Measurements from ENCODE around the gene USH2A.

Gene USH2A

DNA sequence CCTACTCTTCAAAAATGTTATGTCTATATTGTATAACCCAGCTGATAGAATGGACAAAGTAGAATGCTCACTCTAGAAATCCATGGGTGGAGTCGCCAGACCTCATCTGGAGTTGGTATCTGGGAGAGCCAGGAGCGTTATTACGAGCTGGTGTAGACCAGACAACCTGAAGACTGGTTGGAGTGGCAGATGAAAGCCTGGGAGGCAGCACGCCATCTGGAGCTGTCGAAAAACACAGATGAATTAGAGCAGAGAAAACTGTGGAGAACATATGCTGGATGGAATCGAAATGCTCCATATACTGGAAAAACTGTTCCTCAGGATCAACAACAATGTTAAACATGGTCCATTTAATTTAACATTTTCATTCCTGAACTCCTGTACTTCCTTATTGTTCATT, 522.6 kb downstream of the USH2A start:
- DNase-seq, result no peak

DNA sequence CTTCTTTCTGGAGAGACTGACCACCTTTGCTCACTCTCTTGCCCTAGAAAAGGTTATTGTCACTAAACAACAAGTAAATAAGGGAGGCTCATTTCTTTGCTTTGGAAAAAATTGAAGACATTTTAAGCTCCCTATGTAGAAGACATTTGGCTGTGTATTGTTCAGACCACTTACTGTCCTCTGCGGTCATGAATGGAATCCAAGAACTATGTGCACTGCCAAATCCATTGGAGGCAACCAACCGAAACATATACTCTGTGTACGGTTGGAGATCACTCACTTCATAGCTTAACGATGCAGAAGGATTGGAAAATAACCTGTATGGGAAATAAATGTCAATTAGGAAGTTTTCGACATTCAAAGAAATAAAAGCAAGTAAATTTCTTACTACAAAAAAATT, 523.3 kb downstream of the USH2A start:
- DNase-seq, result no peak

DNA sequence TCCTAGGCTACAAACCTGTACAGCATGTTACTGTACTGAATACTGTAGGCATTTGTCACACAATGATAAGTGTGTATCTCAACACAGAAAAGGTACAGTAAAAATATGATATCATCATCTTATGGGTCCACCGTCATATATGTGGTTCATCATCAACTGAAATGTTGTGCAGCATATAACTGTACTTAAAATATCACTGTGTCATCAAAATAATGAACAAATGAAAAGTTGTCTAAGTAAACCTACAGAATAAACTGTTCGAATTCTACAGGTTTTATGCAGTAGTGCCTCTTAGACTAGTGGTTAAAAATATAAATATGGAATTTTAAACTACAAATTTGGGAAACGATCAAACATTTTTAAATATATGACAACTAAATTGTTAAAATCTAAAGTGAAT, 527.4 kb downstream of the USH2A start:
- no peak for DNase-seq

DNA sequence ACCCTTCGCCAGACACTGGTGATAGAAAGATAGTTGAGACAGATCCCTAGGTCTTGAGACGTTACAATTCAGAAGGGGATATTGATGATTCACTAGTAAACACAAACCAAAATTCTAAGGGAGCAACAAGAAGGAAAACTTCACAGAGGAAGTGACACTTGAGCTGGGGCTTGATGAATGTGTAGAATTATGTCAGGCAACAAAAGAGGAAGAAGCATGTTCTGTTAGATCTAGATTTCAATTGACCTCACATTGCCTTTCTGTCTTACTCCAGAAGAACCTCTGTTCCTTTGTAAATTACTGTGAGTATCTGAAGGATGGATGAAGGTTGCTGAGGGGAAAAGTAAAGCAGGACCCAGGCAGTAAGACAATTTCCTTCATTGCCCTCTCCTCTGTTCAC, 528.0 kb downstream of the USH2A start:
- DNase-seq, result no peak

DNA sequence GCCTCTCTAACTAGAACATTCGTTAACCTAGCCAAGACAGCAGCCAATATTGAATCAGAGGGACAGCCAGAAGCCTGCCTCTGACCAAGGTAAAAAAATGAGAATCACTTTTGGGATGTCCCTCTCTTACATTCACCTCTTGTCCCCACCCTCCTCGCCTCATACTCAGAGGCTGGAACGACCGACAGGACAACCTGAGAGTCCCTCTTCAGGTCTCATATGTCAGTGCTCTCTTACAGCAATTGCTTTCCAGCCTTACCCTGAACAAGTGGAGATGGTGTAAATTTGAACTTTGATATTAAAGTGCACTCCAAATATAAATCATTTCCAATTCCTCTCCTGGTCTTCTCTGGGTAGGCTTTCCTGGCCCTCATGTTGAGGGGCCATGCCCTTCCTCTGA, 528.6 kb downstream of the USH2A start:
- no peak for DNase-seq

DNA sequence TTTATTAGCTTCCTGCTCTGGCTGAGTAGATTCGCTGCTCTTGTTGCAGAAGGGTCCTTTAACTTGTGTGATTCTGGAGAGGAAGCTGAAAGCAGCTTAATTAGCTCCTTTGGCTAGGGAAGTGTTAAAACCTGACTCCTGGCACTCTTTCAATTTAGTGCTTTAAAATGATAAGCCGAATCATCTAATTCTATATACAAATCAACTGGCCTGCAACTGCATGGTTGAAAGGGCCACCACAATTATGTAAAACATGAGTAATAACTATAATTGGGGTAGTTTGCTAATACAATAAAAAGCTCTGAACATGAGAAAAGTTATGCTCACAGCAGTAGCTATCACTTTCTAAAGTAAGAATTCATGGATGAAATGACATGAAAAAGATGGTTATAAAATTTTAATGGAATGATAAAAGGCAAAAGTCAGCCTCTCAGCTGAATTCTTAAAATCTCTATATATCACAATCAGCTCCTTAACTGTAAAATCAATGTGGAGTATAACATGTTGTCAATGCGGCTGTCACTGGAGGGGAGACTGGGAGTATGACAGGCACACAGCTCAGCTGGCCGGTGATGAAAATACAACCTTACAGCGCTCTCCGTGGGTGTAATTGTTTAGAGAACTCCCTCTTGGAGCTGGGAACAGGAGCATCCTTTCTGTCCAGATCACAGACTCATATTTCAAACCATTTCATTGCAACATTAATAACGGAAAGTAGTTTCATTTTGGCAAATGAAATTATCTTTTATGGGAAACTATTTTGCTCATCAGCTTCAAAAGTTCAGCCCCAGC, 531.8 kb downstream of the USH2A start:
- DNase-seq, result peak; percentile 14

DNA sequence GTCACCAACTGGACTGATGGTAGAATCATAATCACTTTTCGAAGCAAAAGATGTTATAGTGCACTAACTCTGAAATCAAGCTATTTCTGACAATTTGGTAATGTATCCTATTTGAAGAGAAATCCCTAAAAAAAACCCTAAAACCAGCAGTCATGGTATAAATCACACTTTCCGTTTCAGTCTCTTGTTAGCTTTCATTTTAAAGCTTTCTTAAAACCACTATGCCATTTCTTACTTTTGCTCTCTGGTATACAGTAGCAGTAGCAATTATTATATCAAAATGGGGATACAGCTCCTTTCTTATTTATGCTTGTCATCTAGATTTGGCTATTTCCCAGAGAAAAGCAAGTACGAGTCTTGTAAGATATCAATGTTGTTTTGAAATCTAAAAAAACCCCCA, 532.8 kb downstream of the USH2A start:
- DNase-seq, result no peak

DNA sequence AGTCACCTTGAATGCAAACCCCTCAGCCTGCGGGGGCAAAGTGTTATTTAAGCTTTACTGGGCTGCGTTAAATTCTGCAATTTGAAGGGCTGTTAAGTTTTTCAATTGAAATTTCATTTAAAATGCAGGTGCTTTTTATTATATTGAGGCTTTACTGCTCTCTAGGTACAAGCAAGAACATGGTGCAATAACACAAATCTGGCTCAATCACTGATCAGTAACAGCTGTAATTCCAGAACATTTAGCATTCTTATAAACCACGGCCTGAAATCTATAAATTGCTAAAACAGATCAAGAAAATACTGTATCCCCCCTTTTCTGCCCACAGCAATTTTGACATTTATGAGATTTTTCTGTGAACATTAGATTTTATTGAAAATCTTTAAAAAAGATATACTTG, 533.4 kb downstream of the USH2A start:
- no peak for DNase-seq

DNA sequence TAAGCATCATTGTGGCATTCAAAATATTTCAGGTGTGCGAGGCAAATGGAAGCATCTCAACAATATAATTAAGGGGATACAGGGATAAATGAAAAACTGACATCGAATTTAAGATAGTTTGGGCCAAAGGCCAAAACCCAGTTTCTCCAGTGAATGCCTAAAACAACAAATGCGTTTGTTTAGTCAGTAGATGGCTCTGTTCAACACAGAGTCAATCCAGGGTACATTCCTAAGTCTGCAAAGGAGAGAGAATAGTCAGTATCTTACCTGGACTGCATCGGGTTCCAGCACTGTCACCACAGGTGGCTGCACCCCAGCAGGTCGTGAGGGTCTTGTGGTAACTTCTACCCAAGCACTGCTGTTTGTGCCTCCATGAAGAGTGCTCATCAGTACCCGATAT, 535.1 kb downstream of the USH2A start:
- no peak for DNase-seq

DNA sequence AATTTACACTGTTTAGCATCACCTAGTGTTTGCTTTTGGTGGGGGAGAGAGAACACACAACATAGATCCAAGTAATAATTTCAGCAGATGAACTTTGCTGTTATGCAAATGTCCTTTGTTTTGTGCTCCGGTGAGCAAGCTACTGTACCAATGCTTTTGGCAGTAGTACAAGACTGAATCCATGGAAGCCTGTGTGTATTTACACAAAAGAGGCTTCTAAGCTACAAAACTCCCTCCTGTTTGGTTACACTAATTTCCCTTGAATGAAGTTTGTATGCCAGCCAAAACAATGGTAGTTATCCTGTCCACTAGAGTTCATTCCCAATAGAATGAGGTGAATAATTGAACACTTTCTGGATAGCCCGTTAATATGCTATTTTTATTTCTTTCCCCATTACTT, 535.6 kb downstream of the USH2A start:
- DNase-seq, result peak; percentile 5

DNA sequence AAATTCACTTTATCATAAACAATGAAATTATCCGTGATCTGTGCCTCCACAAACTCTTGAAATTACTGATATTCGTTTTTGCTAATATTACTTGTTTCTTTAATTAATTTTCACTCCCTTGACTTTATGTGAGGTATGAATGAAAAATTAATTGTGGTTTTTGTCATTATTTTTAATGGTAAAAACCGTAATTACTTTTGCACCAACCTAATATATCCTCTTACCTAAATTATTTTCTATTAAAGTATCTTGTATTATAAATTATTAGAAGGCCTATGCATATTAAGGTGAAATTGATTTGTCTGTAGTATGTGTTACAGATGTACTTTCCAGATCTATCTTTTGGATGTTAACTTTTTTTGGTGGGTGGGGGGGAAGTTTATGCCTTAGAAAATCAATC, 540.2 kb downstream of the USH2A start:
- no peak for DNase-seq

DNA sequence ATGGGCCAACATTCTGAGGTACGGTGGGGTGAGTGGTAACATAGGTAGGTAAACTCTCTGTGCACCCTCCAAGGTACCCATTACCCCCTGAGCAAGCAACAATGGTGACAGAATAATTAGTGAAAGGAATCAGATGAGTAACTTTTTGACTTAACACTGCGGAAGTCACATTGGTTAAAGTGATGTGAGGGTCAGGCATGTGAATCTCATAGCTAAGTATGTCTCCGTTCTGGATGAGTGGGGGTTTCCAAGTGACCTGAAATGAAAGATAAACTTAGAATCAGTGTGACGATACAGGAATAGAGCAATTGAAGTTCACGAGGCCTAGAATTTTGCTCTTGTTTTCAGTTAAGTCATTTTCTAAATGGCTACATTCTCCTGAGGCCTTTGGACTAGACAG, 544.4 kb downstream of the USH2A start:
- DNase-seq, result no peak

DNA sequence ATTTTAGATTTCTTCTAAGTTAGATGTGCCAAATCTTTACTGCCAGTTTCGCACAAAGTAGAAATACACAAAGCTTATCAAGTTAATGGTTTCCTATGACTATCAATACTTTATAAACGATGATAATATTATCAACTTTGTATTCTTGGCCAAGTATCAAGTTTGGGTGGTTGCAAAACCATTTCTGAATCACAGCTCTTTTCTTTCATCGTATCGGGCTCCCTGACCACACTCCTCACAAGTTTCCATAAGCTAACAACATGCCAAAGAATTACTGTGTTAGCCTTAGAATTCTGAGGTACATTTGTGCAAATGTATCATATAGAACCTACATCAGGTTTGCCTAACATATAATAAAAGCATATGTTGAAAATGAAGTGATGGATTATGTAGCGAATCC, 545.1 kb downstream of the USH2A start:
- DNase-seq, result no peak

DNA sequence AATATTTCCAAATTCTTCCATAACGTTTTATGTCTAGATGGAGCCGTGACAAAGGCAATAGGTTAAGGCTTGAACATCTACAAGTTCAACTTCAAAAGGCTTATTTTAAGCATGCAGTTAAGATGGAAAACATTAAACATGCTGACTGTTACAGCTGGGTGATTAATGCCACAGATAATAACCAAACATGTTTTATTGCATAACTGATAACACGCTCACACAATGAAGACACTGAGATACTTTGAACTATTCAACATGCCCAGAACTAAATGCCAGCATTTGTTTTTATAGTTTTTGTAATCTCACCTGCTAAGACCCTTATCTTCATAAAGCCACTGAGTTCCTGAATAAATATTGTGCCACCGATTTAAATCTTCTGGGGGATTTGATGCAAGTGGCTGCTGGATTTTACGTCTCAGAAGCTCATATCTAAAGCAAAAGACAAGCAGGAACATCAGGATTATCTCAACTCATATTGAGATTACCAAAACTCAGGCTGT, 545.7 kb downstream of the USH2A start:
- DNase-seq, result no peak

DNA sequence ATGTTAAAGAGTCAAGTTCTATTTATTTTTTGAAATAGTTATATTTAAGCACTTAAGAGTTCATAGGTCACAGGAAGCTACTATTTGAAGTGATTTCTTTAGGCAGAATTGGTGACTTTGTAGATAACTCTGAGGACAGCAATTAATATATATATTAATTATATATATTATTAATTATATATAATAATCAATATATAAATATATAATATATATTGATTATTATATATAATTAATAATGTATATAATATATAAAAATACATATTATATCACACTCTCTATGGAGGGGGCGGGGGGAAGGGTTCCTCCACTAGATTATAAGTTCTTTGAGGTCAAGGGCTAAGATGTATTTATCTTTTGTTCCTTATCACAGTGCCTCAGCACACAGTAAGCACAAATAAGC, 547.5 kb downstream of the USH2A start:
- DNase-seq, result no peak

DNA sequence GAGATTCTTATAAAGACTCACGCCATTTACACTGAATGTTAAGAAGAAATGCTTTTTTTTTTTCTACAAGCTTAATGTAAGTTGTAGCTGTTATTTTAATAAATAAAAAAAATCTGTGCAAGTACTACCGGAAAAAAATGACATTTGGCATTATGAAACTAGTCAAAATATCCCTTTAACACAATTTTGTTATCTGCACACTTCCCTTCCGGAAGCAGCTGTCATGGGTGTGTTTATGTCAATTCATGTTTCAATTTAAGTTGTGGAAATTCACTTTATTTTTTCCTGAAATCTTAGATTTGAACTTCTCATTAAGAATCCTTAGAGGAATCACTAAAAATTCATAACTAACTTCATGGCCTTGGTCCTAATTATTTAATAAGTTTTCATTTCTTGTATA, 548.0 kb downstream of the USH2A start:
- no peak for DNase-seq

DNA sequence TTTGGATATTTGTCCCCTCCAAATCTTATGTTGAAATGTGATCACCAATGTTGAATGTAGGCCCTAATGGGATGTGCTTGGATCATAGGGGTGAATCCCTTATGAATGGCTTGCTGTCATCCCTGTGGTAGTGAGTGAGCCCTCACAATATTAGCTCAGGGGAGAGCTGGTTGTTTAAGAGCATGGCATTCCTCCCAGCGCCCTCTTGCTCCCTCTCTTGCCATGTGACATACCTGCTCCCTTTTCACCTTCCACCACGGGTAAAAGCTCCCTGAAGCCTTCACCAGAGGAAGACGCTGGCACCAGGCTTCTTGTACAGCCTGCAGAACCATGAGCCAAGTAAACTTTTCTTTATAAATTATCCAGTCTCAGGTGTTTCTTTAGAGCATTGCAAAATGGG, 550.6 kb downstream of the USH2A start:
- no peak for DNase-seq

DNA sequence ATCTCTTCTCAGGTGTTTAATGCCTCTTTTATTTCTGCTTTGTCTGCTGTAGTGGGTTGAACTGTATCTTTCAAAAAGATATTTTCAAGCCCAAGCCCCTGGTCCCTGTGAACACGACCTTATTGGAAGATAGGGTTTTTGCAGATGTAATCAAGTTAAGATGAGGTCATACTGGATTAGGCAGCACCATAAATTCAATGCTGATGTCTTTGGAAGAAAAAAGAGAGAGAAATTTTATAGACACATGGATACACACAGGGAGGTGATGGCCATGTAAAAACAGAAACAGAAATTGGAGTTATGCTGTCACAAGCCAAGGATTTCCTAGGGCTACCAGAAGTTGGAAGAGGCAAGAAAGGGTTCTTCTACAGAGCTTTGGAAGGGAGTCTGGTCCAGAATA, 554.7 kb downstream of the USH2A start:
- no peak for DNase-seq

DNA sequence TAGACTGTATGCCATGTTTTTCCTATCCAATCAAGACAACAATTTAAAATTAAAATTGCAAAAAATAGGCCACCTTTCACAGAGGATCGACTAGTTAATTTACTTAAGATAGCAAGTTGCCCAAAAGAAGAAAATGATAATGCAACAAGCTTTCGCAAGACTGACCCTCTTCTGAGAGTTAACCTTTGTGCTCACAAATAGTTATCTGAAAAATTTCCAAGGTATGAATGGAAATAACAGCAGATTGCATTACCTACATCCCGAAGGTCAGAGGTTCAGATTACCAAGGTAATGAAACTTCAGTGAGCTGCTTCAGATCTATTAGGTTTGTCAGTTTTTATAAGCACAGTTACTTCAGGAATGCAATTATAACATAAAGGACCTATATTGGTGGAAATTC, 558.2 kb downstream of the USH2A start:
- DNase-seq, result no peak

DNA sequence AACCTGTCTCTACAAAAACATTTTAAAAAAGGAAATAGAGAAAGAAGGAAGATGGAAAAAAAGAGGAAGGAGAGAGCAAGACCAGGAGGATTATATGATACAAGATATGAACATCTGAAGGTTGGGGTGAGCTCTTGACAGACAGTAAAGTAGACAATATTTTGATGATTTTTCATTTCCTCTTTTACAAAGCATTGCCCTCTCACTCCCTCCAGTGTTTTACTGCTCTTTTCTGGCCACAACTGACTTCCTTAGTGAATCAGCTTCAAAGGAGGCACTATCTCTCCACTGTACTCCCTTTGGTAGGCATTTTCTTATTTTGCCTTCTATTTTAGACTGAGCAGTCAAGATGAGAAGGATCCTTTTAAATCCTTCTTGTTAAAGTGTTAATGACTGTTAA, 559.5 kb downstream of the USH2A start:
- no peak for DNase-seq

DNA sequence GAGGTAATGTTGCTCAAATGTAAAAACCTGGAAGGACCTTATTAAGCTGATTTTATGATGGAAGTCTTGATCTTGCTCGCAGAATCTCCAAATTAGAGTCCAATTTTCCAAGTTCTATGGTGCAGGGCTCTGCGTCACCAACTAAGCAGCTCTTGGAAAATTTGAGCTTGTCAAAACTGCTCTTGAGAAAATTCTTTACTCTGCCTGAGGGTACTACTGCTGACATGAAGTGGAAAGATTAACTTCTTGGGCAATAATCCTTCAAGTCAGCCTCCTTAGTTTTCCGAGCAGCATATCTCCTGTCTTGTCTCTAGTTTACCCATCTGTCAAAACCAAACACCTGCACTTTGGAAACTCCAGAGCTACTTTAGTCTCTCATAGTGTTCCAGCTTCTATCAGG, 562.4 kb downstream of the USH2A start:
- DNase-seq, result no peak

DNA sequence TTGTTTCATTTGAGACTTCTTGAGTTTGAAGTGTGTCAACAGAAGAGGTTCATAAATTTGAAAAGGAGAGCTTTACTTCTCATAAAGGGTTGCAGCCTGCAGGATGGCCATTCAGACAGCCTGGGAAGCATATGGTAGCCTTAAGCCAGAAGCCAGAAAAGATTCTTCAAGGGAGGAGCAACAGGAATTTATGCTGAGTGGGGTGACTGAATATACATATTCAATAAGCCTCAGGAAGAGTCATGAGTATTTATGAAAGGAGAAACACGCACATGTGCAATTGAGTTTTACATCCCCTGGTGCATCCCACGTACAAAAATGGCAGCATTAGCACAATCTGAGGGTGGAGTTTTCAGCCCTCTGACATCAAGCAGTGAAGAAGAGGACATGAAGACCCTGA, 565.9 kb downstream of the USH2A start:
- no peak for DNase-seq

DNA sequence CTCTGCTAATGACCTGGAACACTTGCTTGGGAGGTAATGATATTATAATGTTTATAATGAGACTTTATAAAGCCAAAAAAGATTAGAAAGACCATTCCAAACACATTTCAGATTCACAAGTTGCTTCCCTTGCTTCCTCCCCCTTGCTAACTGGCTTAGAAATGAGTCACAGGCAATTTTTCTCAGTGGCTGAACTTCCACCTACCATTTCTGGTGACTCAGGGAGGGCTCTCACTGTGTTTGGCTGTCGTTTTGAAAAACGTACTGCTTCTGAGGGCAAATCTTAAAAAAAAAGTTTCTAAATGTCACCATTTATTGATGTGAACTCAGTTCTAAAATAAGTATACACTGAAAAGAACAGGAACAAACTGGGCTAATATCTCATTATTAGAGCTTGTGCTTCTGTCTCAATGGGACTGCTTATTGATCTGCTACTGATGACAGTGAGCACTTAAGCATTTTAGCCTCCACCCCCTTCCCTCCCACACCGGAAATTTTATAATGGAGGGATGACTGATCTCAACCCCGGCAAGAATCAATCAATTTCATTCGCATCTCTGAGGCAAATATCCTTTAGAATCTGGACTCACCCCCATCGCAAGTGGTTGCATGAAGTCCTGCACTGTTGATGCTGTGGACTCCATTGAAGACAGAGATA, 577.9 kb downstream of the USH2A start:
- no peak for DNase-seq

DNA sequence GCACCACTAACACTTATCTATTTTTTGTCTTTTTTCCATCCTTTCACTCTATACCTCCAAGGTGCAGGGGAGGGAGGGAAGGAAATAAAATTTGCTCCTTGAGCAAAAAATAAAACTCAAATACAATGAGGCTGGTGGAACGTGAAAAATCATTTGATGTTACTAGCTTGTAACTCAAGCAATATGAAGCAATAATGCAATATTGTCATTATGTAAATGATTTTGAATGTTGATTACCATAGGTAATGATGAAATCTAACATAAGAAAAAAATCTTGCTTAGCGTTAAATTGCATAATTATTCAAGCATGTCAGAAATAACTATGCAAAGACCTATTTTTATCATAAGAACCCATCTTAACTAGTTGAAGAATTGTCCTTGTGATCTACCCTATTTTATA, 578.5 kb downstream of the USH2A start:
- no peak for DNase-seq

DNA sequence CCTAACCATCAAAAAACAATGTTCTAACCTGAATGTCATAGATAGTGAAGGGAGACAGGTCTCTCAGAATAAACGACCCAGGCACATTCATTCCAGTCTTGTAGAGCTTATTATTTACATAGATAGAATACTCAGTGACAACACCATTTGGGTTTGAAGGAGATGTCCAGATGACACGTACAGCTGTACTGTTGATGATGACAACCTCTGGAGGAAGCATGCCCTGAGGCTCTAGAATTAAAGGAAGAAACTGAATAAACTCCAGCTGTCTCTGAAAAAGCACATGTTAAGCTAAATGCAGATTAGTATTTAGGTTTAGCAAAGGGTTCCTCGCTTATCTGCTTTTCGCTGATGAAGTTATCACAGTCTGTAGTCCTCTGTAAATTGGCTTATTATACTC, 579.0 kb downstream of the USH2A start:
- no peak for DNase-seq
